ENCODE data around the gene PCDHGA4. TPM values are rescaled to one million over a fixed set of nuclear protein-coding genes. Genes with fewer than 3 reads are reported as not detected.
A peak's percentile ranks its signal among the peaks of the same experiment; 100 is the strongest.
"Not testable (repeated sequence)": the region's sequence is repeated elsewhere in the genome, so short reads cannot be mapped to it uniquely, and the experiment has no call there.

PCDHGA4 gene
- 0.21 TPM for total RNA-seq

DNA sequence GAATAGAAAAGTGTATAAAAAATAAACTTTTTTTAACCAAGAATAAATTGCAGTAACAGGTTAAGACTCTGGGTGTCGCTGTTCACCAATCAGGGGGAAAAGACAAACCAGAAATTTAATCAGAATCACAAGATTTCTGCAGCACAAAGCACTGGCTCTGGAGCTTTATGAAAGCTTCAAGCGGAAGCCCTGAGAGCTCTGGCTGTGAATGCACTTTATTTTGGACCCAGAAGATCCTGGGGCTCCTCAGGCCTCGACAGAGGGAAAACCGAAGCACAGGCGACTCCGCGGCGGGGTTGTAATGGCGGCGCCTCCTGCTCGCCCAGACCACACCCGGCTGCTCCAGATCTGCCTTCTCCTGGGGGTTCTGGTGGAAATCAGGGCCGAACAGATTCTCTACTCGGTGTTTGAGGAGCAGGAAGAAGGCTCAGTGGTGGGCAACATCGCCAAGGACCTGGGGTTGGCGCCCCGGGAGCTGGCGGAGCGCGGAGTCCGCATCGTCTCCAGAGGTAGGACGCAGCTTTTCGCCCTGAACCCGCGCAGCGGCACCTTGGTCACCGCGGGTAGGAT lies at the start of gene PCDHGA4:
Gene PCDHGA4 (plus strand): TSS at position 122 of the 570 bp plus-strand sequence. CDS start 87 bp downstream, at position 209.
- peaks cover 90% of the 10 kb centered on the region for H3K27me3 ChIP-seq (ENCODE audit: insufficient read depth, low read length)
- peaks cover 4% of the 10 kb centered on the region for H3K9me3 ChIP-seq (ENCODE audit: low read depth, low read length)
- no peak within 1 kb of the TSS for H3K4me3 ChIP-seq (ENCODE audit: low read length)
- H3K4me1 ChIP-seq (ENCODE audit: insufficient read depth, low read length) = no peaks in the 10 kb centered on the region

GRCh38 chr5:141306630-141307029 lies 48.2 kb upstream of the PCDHGA4 start:
- no peaks in the 10 kb centered on the region for H3K4me1 ChIP-seq (ENCODE audit: insufficient read depth, low read length)
- H3K4me3 ChIP-seq (ENCODE audit: low read length) = no peak overlapping the region
- peaks cover 58% of the 10 kb centered on the region for H3K9me3 ChIP-seq (ENCODE audit: low read depth, low read length)
- H3K27me3 ChIP-seq (ENCODE audit: insufficient read depth, low read length) = no peaks in the 10 kb centered on the region

DNA sequence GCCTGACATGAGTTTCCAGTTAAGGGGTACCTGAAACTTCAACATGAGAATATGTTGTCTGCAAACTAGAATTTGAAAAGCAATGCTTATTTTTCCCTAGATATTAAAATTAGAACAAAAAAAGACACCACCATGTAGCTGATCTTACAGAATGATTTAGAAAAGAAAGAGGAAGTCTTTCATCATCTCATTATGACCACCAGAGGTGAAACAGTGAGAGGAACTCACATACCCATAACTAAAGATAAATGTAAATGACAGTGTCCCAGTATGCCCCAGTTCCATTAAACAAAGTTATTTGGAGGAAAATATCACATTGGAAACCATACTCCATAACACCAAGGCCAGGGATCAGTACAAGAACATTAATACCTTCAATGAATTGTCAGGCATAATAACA lies 41.1 kb upstream of the PCDHGA4 start:
- Histone ChIP-seq H3K4me1 (ENCODE audit: insufficient read depth, low read length) (no peaks in the 10 kb centered on the region), H3K9me3 (ENCODE audit: low read depth, low read length) (peaks cover 82% of the 10 kb centered on the region), H3K27me3 (ENCODE audit: insufficient read depth, low read length) (no peaks in the 10 kb centered on the region), H3K4me3 (ENCODE audit: low read length) (no peak overlapping the region)

DNA sequence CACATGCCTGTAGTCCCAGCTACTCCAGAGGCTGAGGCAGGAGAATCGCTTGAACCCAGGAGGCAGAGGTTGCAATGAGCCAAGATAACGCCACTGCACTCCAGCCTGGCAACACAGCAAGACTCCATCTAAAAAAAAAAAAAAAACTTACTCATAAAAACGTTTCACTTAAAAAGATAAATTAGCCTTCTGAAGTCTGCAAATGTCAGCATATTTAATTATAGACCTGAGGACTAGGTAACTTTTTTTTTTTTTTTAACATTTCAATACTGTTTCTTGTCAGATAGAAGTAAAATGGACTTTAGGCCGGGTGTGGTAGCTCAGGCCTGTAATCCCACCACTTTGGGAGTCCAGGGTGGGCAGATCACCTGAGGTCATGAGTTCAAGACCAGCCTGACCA lies 37.9 kb upstream of the PCDHGA4 start:
- H3K4me3 ChIP-seq (ENCODE audit: low read length) = not testable (repeated sequence)
- peaks cover 73% of the 10 kb centered on the region for H3K9me3 ChIP-seq (ENCODE audit: low read depth, low read length)

GRCh38 chr5:141319202-141319601 lies 35.6 kb upstream of the PCDHGA4 start:
- H3K4me3 ChIP-seq (ENCODE audit: low read length) = no peak overlapping the region
- H3K27me3 ChIP-seq (ENCODE audit: insufficient read depth, low read length) = no peaks in the 10 kb centered on the region
- peaks cover 11% of the 10 kb centered on the region for H3K4me1 ChIP-seq (ENCODE audit: insufficient read depth, low read length)
- H3K9me3 ChIP-seq (ENCODE audit: low read depth, low read length) = peaks cover 59% of the 10 kb centered on the region

More for the DNA sequence above, 37.9 kb upstream of the PCDHGA4 start:
- H3K4me1 ChIP-seq (ENCODE audit: insufficient read depth, low read length) = peaks cover 11% of the 10 kb centered on the region
- H3K27me3 ChIP-seq (ENCODE audit: insufficient read depth, low read length) = not testable (repeated sequence)

DNA sequence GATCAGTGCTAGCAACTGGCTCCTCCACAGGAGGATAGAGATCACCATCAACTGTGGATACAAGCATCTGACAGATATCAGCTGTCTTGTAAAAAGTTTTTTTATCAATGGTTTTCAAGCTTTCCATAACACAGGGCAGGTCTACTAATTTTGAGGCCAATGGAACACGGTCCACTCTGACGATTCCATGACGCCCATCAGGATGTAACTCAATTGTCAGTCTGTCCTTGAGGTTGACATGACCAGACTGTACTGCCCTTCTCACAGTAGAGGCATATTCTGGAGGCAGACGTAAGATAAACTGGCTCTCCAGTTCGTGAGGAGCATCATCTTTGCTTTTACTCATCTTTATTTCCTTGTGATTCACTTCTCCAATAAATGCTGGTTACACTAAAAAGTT lies 35.1 kb upstream of the PCDHGA4 start:
- Histone ChIP-seq H3K9me3 (ENCODE audit: low read depth, low read length) (peaks cover 54% of the 10 kb centered on the region), H3K4me1 (ENCODE audit: insufficient read depth, low read length) (peaks cover 11% of the 10 kb centered on the region), H3K27me3 (ENCODE audit: insufficient read depth, low read length) (peaks cover 5% of the 10 kb centered on the region), H3K4me3 (ENCODE audit: low read length) (no peak overlapping the region)

- Histone ChIP-seq H3K4me1 (ENCODE audit: insufficient read depth, low read length) (peaks cover 11% of the 10 kb centered on the region), H3K9me3 (ENCODE audit: low read depth, low read length) (peaks cover 46% of the 10 kb centered on the region), H3K4me3 (ENCODE audit: low read length) (peak within 1 kb of the TSS; percentile 77), H3K27me3 (ENCODE audit: insufficient read depth, low read length) (peaks cover 6% of the 10 kb centered on the region)
Observed at GRCh38 chr5:141320225-141321169, 34.3 kb upstream of the PCDHGA4 start, which contains the start of gene TAF7. TAF7 (minus strand) TSS chr5:141320784; CDS start chr5:141320044, 740 bp downstream.

- no peak overlapping the region for H3K4me3 ChIP-seq (ENCODE audit: low read length)
- H3K4me1 ChIP-seq (ENCODE audit: insufficient read depth, low read length) = peaks cover 11% of the 10 kb centered on the region
- peaks cover 32% of the 10 kb centered on the region for H3K9me3 ChIP-seq (ENCODE audit: low read depth, low read length)
- peaks cover 16% of the 10 kb centered on the region for H3K27me3 ChIP-seq (ENCODE audit: insufficient read depth, low read length)
Observed at GRCh38 chr5:141322261-141322660, 32.6 kb upstream of the PCDHGA4 start.

GRCh38 chr5:141326088-141326854 lies 28.6 kb upstream of the PCDHGA4 start:
- peaks cover 18% of the 10 kb centered on the region for H3K9me3 ChIP-seq (ENCODE audit: low read depth, low read length)

GRCh38 chr5:141328231-141328630 lies 26.6 kb upstream of the PCDHGA4 start:
- Histone ChIP-seq H3K9me3 (ENCODE audit: low read depth, low read length) (peaks cover 9% of the 10 kb centered on the region), H3K4me3 (ENCODE audit: low read length) (no peak overlapping the region), H3K27me3 (ENCODE audit: insufficient read depth, low read length) (peaks cover 59% of the 10 kb centered on the region), H3K4me1 (ENCODE audit: insufficient read depth, low read length) (no peaks in the 10 kb centered on the region)

More at GRCh38 chr5:141326088-141326854, 28.6 kb upstream of the PCDHGA4 start:
- Histone ChIP-seq H3K4me1 (ENCODE audit: insufficient read depth, low read length) (peaks cover under 1% of the 10 kb centered on the region), H3K4me3 (ENCODE audit: low read length) (peak overlapping the region; percentile 23), H3K27me3 (ENCODE audit: insufficient read depth, low read length) (peaks cover 46% of the 10 kb centered on the region)

DNA sequence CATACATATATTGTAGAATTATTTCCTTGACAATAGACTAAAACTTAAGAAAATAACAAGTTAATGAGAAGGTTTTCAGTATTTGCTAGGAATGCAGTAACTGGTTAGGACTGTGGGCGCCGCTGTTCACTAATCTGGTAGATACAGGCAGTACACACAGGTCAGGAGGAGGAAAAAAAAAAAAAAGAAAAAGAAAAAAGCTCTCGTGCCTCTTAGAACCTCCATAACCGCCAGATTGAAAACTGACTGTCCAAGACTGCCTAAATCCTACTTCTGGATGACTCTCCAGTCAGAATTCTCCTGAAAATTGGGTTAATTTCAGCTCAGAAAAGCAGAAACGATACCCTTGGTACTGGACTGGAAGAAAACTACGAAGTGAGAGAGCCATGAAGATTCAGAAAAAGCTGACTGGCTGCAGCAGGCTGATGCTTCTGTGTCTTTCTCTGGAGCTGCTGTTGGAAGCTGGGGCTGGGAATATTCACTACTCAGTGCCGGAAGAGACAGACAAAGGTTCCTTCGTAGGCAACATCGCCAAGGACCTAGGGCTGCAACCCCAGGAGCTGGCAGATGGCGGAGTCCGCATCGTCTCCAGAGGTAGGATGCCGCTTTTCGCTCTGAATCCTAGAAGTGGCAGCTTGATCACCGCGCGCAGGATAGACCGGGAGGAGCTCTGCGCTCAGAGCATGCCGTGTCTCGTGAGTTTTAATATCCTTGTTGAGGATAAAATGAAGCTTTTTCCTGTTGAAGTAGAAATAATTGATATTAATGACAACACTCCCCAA lies 24.3 kb upstream of the PCDHGA4 start, which contains the start of gene PCDHGA1:
Gene PCDHGA1 (plus strand): TSS at position 216 of the 782 bp plus-strand sequence.
- Histone ChIP-seq H3K4me3 (ENCODE audit: low read length) (no peak within 1 kb of the TSS), H3K9me3 (ENCODE audit: low read depth, low read length) (peaks cover 9% of the 10 kb centered on the region), H3K27me3 (ENCODE audit: insufficient read depth, low read length) (peaks cover 74% of the 10 kb centered on the region), H3K4me1 (ENCODE audit: insufficient read depth, low read length) (no peaks in the 10 kb centered on the region)

GRCh38 chr5:141332571-141332970 lies 22.2 kb upstream of the PCDHGA4 start:
- H3K27me3 ChIP-seq (ENCODE audit: insufficient read depth, low read length) = peaks cover 84% of the 10 kb centered on the region
- H3K4me3 ChIP-seq (ENCODE audit: low read length); H3K4me1 ChIP-seq (ENCODE audit: insufficient read depth, low read length): not testable (repeated sequence)
- peaks cover 26% of the 10 kb centered on the region for H3K9me3 ChIP-seq (ENCODE audit: low read depth, low read length)

DNA sequence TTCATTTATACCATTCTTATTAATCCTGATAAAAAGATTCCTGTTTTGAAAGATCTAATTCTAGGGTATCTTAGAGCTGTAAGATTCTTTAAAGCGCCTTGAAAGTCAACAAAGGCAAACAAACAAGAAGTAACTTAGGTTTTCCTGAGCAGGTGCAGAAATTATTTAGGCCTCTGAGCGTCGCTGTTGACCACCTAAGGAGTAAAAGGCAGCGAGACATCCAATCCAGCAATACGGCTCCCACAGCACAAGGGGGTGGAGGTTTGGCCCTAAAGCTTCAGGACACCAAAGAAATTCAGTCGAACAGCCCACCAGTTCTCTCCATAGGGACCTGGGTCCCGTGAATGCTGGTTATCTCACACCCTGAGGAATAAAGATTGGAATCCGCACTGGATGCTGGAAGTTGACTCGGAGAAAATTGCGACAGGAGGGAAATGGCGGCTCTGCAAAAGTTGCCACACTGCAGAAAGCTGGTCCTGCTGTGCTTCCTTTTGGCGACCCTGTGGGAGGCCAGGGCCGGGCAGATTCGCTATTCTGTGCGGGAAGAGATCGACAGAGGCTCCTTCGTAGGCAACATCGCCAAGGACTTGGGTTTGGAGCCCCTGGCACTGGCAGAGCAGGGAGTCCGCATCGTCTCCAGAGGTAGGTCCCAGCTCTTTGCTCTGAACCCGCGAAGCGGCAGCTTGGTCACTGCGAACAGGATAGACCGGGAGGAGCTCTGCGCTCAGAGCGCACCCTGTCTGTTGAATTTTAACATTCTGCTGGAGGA lies 16.1 kb upstream of the PCDHGA4 start, which contains the start of gene PCDHGA2:
Gene PCDHGA2 (plus strand): TSS at position 223 of the 769 bp plus-strand sequence.
- Histone ChIP-seq H3K27me3 (ENCODE audit: insufficient read depth, low read length) (peaks cover 86% of the 10 kb centered on the region), H3K4me3 (ENCODE audit: low read length) (no peak within 1 kb of the TSS), H3K4me1 (ENCODE audit: insufficient read depth, low read length) (no peaks in the 10 kb centered on the region), H3K9me3 (ENCODE audit: low read depth, low read length) (peaks cover 17% of the 10 kb centered on the region)

Data from mononuclear cell (primary cell).